LNCaP clone FGC (cell line): ENCODE measurements around the gene IRS1.
A peak's percentile ranks its signal among the peaks of the same experiment; 100 is the strongest.

Source experiments
- DNase-seq: peaks from one replicate; pipeline ENCODE4 v3.0.0-alpha.2; 2011; ENCODE audit warnings: low read depth
- H3K4me3 ChIP-seq: 2 replicates; pipeline ENCODE4 v1.5.1; 2011; ENCODE audit warnings: mild to moderate bottlenecking, low read depth, low read length, control low read depth
- CTCF ChIP-seq: IDR thresholded peaks from 2 replicates; pipeline ENCODE4 v1.5.1; 2012; ENCODE audit warnings: mild to moderate bottlenecking; ENCODE audit not compliant: control insufficient read depth, insufficient read depth; ENCODE audit errors: extremely low read depth

The IRS1 gene

DNA sequence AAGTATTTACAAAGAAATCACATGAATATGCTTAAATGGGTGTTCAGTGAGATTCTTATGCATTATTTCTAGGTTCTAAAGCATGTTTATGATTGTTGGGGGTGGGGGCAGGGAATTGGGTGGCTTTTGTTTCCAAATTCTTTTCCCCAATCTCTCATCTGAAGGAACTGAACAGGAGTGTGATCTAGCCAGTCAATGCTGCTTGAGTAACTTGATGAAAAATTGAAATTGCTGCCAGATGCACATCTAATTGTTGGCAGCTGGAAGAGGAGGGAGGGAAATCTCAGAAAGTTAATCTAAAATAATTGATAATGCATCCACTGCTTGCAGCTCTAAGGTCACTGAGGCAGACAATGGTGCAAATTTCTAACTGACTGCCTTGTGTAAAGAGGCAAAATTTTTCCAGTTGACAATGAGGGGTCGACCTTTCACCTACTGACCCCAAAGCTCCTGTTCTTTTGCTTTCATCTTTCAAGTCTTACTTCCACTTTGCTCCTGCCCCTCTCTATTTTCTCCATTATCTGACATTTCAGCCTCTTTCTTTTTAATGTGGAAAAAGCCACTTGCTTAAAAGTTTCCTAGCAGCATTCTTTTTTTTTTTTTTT, 53.3 kb downstream of the IRS1 start:
- no peak for DNase-seq
- no peak for TF ChIP-seq CTCF
- H3K4me3 ChIP-seq, result no peak overlapping the region

GRCh38 chr2:226743915-226744314, 55.7 kb downstream of the IRS1 start:
- H3K4me3 ChIP-seq, result no peak overlapping the region
- no peak for TF ChIP-seq CTCF
- no peak for DNase-seq

- TF ChIP-seq CTCF, result no peak
- H3K4me3 ChIP-seq, result no peak overlapping the region
- no peak for DNase-seq
Observed at GRCh38 chr2:226742347-226742746, 57.3 kb downstream of the IRS1 start.

DNA sequence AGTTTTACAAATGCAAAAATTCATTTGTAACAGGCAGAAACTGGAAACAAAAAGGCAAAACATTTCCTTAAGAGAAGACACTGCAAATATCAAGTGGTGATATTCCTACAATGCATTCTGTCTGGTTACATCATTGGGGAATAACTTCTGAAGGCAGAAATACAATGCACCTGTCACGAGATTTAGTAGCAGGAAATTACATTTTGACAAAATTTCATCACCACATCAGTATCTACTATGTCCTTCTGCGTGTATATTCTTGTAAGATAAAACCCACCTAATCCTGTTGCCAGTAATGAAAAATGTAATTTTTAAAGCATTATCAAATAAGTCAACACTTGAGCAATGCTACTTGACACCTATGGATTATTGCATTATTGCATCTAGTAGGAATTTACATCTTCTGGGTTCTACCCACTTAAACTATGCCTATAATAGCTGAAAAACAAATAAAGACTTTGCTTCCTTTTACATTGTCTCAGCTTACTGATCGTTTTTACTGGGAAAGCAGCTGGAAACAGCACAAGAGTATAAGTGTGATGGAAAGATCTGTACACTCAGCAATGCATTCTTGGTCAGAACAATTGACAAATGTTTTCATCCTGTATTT, 59.5 kb downstream of the IRS1 start:
- no peak for TF ChIP-seq CTCF
- H3K4me3 ChIP-seq, result no peak overlapping the region
- no peak for DNase-seq

DNA sequence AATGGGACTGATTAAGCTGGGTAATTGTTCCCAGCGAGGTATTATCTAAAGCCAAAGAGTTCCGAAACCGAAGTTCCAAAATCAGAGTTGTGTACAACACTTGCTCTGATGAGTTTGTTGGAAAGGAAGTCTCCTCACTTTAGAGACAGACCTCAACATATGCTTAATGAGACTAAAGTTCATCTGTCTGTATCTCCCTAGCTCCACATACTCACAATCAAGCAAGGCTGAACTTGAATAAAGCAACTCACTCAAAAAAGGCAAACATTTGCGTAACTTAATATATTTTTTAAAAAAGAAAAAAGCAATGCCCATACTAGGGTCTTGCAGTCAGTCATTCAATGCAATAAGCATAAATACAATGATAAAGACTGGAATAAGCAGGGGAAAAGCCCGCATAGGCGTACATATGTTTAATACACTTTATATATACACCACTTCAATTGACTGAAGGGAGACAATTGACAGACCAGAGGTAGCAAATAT, 60.0 kb downstream of the IRS1 start:
- no peak for DNase-seq
- H3K4me3 ChIP-seq, result no peak overlapping the region
- TF ChIP-seq CTCF, result no peak

- no peak for TF ChIP-seq CTCF
- DNase-seq, result peak; percentile 92
- no peak overlapping the region for H3K4me3 ChIP-seq
Observed at GRCh38 chr2:226738821-226739544, 60.6 kb downstream of the IRS1 start.
